Panc1 (cell line): ENCODE results near the gene TRIM33. TPM values are rescaled to one million over a fixed set of nuclear protein-coding genes. Genes with fewer than 3 reads are reported as not detected.
"Not testable (repeated sequence)": the region's sequence is repeated elsewhere in the genome, so short reads cannot be mapped to it uniquely, and the experiment has no call there.

Experiments used
- ATAC-seq: fragments of 200-7000 bp; cut with Tn5 transposase; 2 replicates; pipeline ENCODE4 v1.9.1; 2020; ENCODE audit warnings: mild to moderate bottlenecking, moderate library complexity
- BruUV-seq: library from RNA; stranded (reverse); fragments of 400-500 nt; replicated peaks from 2 replicates; lab custom pipeline; 2021; lab: Mats Ljungman, UMichigan
- CTCF ChIA-PET: fragments of 300-600 bp; sonication (Branson Sonifier 250); formaldehyde crosslinking; loops from one replicate; lab custom pipeline; 2022; ENCODE audit warnings: antibody characterized with exemption; lab: Charles Lee
- POLR2A ChIA-PET: fragments of 300-600 bp; sonication (Branson Sonifier 250); formaldehyde crosslinking; loops from one replicate; lab custom pipeline; 2022; ENCODE audit warnings: antibody characterized with exemption; lab: Charles Lee
- DNase-seq: peaks from one replicate; pipeline ENCODE4 v3.0.0-alpha.2; 2010; ENCODE audit warnings: low read depth, low spot score
- H3K27ac ChIP-seq: 2 replicates; pipeline ENCODE4 v1.5.1; 2011; ENCODE audit warnings: mild to moderate bottlenecking, low read length, inconsistent platforms
- H3K27me3 ChIP-seq: fragments of 200-500 bp; sonication (Bioruptor generic); 2 replicates; pipeline ENCODE4 v1.6.0; 2014; ENCODE audit warnings: low read length, inconsistent platforms; ENCODE audit not compliant: control insufficient read depth, insufficient read depth
- H3K36me3 ChIP-seq: fragments of 200-500 bp; sonication (Bioruptor generic); 2 replicates; pipeline ENCODE4 v1.5.1; 2014; ENCODE audit warnings: inconsistent platforms, mild to moderate bottlenecking, low read length, moderate library complexity; ENCODE audit not compliant: control insufficient read depth, insufficient read depth
- H3K4me1 ChIP-seq: 2 replicates; pipeline ENCODE4 v1.5.1; 2011; ENCODE audit warnings: inconsistent platforms, mild to moderate bottlenecking, low read length, moderate library complexity; ENCODE audit not compliant: control insufficient read depth, insufficient read depth
- H3K4me3 ChIP-seq, 2 experiments: 2 replicates each; pipeline ENCODE4 v1.5.1; 2011 to 2012; ENCODE audit warnings: low read depth in 2 of 2, low read length in 2 of 2, mild to moderate bottlenecking in 2 of 2, inconsistent platforms in 1 of 2, moderate library complexity in 1 of 2
- H3K9me3 ChIP-seq: fragments of 200-500 bp; sonication (Bioruptor generic); 2 replicates; pipeline ENCODE4 v1.5.1; 2014; ENCODE audit warnings: low read depth, mild to moderate bottlenecking, inconsistent platforms, low read length, moderate library complexity; ENCODE audit not compliant: control insufficient read depth, insufficient read depth
- CTCF ChIP-seq: fragments of 450-650 bp; IDR thresholded peaks from 2 replicates; pipeline ENCODE4 v1.5.1; 2017; ENCODE audit warnings: mild to moderate bottlenecking
- POLR2AphosphoS5 ChIP-seq: IDR thresholded peaks from 2 replicates; pipeline ENCODE4 v1.6.1; 2012; ENCODE audit warnings: mild to moderate bottlenecking, low read depth, low read length, moderate library complexity
- REST ChIP-seq, 2 experiments: IDR thresholded peaks; 2 replicates each; pipeline ENCODE4 v1.6.1; 2011 to 2012; ENCODE audit warnings: low read depth in 2 of 2, control low read depth in 1 of 2, low read length in 1 of 2, mild to moderate bottlenecking in 1 of 2, moderate library complexity in 1 of 2; ENCODE audit not compliant: insufficient read depth in 1 of 2
- SIN3A ChIP-seq: IDR thresholded peaks from 2 replicates; pipeline ENCODE4 v1.6.1; 2012; ENCODE audit warnings: low read depth, mild to moderate bottlenecking, low read length, moderate library complexity, borderline replicate concordance; ENCODE audit not compliant: insufficient read depth
- TCF7L2 ChIP-seq: IDR thresholded peaks from 2 replicates; pipeline ENCODE4 v1.6.1; 2011; ENCODE audit warnings: mild to moderate bottlenecking, low read depth, low read length, inconsistent platforms
- in situ Hi-C: cut with HindIII; loops from 2 replicates; pipeline ENCODE4 v1.10.0; 2016; ENCODE audit warnings: low sequenced_read_pairs, low pct_unique_long_range_greater_than_20kb
- intact Hi-C: fragments of 100-400 bp; cut with micrococcal nuclease; formaldehyde crosslinking; loops from one replicate; pipeline ENCODE4 v1.10.0; 2022; ENCODE audit not compliant: unreplicated experiment
- total RNA-seq: library from RNA; stranded (reverse); gene quantifications from one replicate; pipeline ENCODE4 v1.2.1, GENCODE V29; 2021; ENCODE audit not compliant: unreplicated experiment

Gene TRIM33
- total RNA-seq, 1 experiment from 2014 or later, result 22.2 TPM

- Histone ChIP-seq H3K27ac (no peak overlapping the region), H3K4me1 (no peaks in the 10 kb centered on the region), H3K9me3 (no peaks in the 10 kb centered on the region), H3K36me3 (peaks cover 2% of the 10 kb centered on the region; the same call in 1 of the 2 replicates), H3K4me3 (no peak overlapping the region), H3K27me3 (no peaks in the 10 kb centered on the region)
- DNase-seq (no peak), ATAC-seq (no peak)
- no TSS peak for BruUV-seq
- POLR2A ChIA-PET, result no interaction called here
- CTCF ChIA-PET, result no interaction called here
- in situ Hi-C loops, result no loop called here
- TF ChIP-seq POLR2AphosphoS5 (no peak), SIN3A (no peak), TCF7L2 (no peak), CTCF (no peak), REST (IDR thresholded peaks at IDR 0.05; ENCODE audit: insufficient read depth in 1 of 2, low read depth in 2 of 2, low read length in 1 of 2) (no peak)
- intact Hi-C loops, result no loop called here
These were observed 64.8 kb downstream of the TRIM33 start for GRCh38 chr1:114446198-114446597.

GRCh38 chr1:114443226-114443625, 67.8 kb downstream of the TRIM33 start:
- H3K9me3 ChIP-seq, DNase-seq, H3K27me3 ChIP-seq, H3K27ac ChIP-seq, BruUV-seq, ATAC-seq, H3K4me1 ChIP-seq, H3K36me3 ChIP-seq, intact Hi-C loops, in situ Hi-C loops, H3K4me3 ChIP-seq, CTCF ChIA-PET: not testable (repeated sequence)
- POLR2A ChIA-PET, result interaction anchor here (0.7 kb wide), 1 partner anchor 270 kb away, joined by 3 read pairs; no protein-coding TSS in a partner anchor

GRCh38 chr1:114441332-114441731, 69.7 kb downstream of the TRIM33 start:
- TF ChIP-seq POLR2AphosphoS5 (no peak), TCF7L2 (no peak), CTCF (no peak), SIN3A (no peak), REST (IDR thresholded peaks at IDR 0.05; ENCODE audit: insufficient read depth in 1 of 2, low read depth in 2 of 2, low read length in 1 of 2) (no peak)
- no peaks in the 10 kb centered on the region for H3K27me3 ChIP-seq
- in situ Hi-C loops (no loop called here), intact Hi-C loops (no loop called here)
- ATAC-seq, result no peak
- H3K9me3 ChIP-seq, result no peaks in the 10 kb centered on the region
- no TSS peak for BruUV-seq
- no peaks in the 10 kb centered on the region for H3K4me1 ChIP-seq
- H3K27ac ChIP-seq, result no peak overlapping the region
- no peak for DNase-seq
- ChIA-PET CTCF (no interaction called here), POLR2A (no interaction called here)
- H3K36me3 ChIP-seq, result peaks cover 2% of the 10 kb centered on the region; the same call in 1 of the 2 replicates
- no peak overlapping the region for H3K4me3 ChIP-seq
